Small intestine (tissue), 7 donors: ENCODE measurements around the gene BAZ2A. TPM values are rescaled to one million over a fixed set of nuclear protein-coding genes. Genes with fewer than 3 reads are reported as not detected.
"Not testable (repeated sequence)": the region's sequence is repeated elsewhere in the genome, so short reads cannot be mapped to it uniquely, and the experiment has no call there.

Source experiments
- DNase-seq, 2 donors: peaks; one replicate each; pipeline versions ENCODE4 v3.0.0 to v3.0.0-alpha.2; 2013
- FAIRE-seq: peaks from 2 replicates; lab custom pipeline; 2012; peaks lifted over from hg19 to GRCh38; lab: Jason Lieb, UNC
- H3K27ac ChIP-seq, 3 donors: one replicate each; pipeline ENCODE4 v1.5.1; 2013; ENCODE audit warnings: low read length in 2 of 3, mild to moderate bottlenecking in 2 of 3, control low read depth in 1 of 3, inconsistent platforms in 1 of 3, low read depth in 1 of 3, moderate library complexity in 1 of 3
- H3K27me3 ChIP-seq, 3 donors: one replicate each; pipeline ENCODE4 v1.6.1; 2013; ENCODE audit warnings: low read length in 3 of 3, inconsistent platforms in 1 of 3; ENCODE audit not compliant: control insufficient read depth in 3 of 3, insufficient read depth in 3 of 3
- H3K36me3 ChIP-seq, 3 donors: one replicate each; pipeline ENCODE4 v1.6.1; 2013; ENCODE audit warnings: low read length in 3 of 3, inconsistent platforms in 1 of 3, low read depth in 1 of 3, mild to moderate bottlenecking in 1 of 3, moderate library complexity in 1 of 3; ENCODE audit not compliant: control insufficient read depth in 3 of 3, insufficient read depth in 2 of 3
- H3K4me1 ChIP-seq, 3 donors: one replicate each; pipeline ENCODE4 v1.6.1; 2013; ENCODE audit warnings: low read length in 2 of 3, inconsistent platforms in 1 of 3, low read depth in 1 of 3, mild to moderate bottlenecking in 1 of 3, moderate library complexity in 1 of 3; ENCODE audit not compliant: control insufficient read depth in 3 of 3, insufficient read depth in 2 of 3
- H3K4me3 ChIP-seq, 3 donors: one replicate each; pipeline ENCODE4 v1.5.1; 2013; ENCODE audit warnings: low read length in 3 of 3, control low read depth in 1 of 3, inconsistent platforms in 1 of 3, low read depth in 1 of 3, mild to moderate bottlenecking in 1 of 3, moderate library complexity in 1 of 3
- H3K9me3 ChIP-seq, 2 donors: one replicate each; pipeline ENCODE4 v1.6.1; 2013; ENCODE audit warnings: low read depth in 1 of 2, low read length in 1 of 2; ENCODE audit not compliant: control insufficient read depth in 2 of 2, insufficient read depth in 1 of 2
- WGBS, 3 donors: extraction: QIAGEN DNeasy Blood & Tissue Kit; methylation state at CpG; one replicate each; pipeline ENCODE4 v1.1.7; 2013; 5-methylcytosine and 5-hydroxymethylcytosine counted together
- polyA plus RNA-seq, 4 donors: library from polyadenylated mRNA; stranded (reverse) in 3 of 4; unstranded in 1 of 4; fragments of 200-250 nt in 3 of 4; fragments of 120-200 nt in 1 of 4; gene quantifications; one replicate each; pipeline versions ENCODE4 v1.2.1 to v1.2.3, GENCODE V29; 2013
- donor health status: healthy with polysubstance abuse.
- donor health status: control.
- donor health status: control.
- donor health status: Bipolar disorder and iron deficiency.
- donor health status: healthy.

Gene BAZ2A
- polyA plus RNA-seq, 4 donors = 19.2 to 71.1 (median 26.0) TPM

- Histone ChIP-seq H3K4me3 (no peak overlapping the region), H3K27ac (no peak overlapping the region), H3K4me1 (peaks cover 0 to 5% (median 0%) of the 10 kb centered on the region in 3 donors), H3K9me3 (no peaks in the 10 kb centered on the region), H3K27me3 (no peaks in the 10 kb centered on the region), H3K36me3 (peaks cover 0 to 34% (median 9%) of the 10 kb centered on the region in 3 donors)
- DNase-seq (no peak), FAIRE-seq (no peak)
- WGBS, 3 donors = 93 to 94% (median 94%) methylated on average over 4 of the region's 4 CpGs
Observed at GRCh38 chr12:56585098-56585497, 45.0 kb downstream of the BAZ2A start.

- H3K36me3 ChIP-seq = peaks cover 0 to 27% (median 7%) of the 10 kb centered on the region in 3 donors
Observed at GRCh38 chr12:56581418-56582145, 48.5 kb downstream of the BAZ2A start.

GRCh38 chr12:56578983-56579546 lies 51.1 kb downstream of the BAZ2A start:
- no peak for DNase-seq
- H3K27me3 ChIP-seq = no peaks in the 10 kb centered on the region
- no peak for FAIRE-seq
- no peak overlapping the region for H3K4me3 ChIP-seq
- H3K36me3 ChIP-seq = peaks cover 0 to 36% (median 7%) of the 10 kb centered on the region in 3 donors
- 94 to 96% (median 94%) methylated on average over 10 of the region's 10 CpGs for WGBS, 3 donors
- H3K9me3 ChIP-seq = no peaks in the 10 kb centered on the region
- H3K4me1 ChIP-seq = no peaks in the 10 kb centered on the region
- H3K27ac ChIP-seq = no peak overlapping the region

More at GRCh38 chr12:56581418-56582145, 48.5 kb downstream of the BAZ2A start:
- Histone ChIP-seq H3K27me3 (no peaks in the 10 kb centered on the region), H3K9me3 (no peaks in the 10 kb centered on the region), H3K27ac (no peak overlapping the region), H3K4me3 (no peak overlapping the region), H3K4me1 (no peaks in the 10 kb centered on the region)
- DNase-seq (no peak), FAIRE-seq (no peak)
- 75 to 81% (median 78%) methylated on average over 10 of the region's 10 CpGs for WGBS, 3 donors

GRCh38 chr12:56577248-56577647 lies 52.9 kb downstream of the BAZ2A start:
- not testable (repeated sequence) for H3K4me3 ChIP-seq, H3K27ac ChIP-seq, H3K27me3 ChIP-seq, H3K4me1 ChIP-seq, H3K9me3 ChIP-seq, DNase-seq, FAIRE-seq
- peaks cover 0 to 35% (median 7%) of the 10 kb centered on the region in 3 donors for H3K36me3 ChIP-seq
- 94 to 97% (median 96%) methylated on average over 7 of the region's 7 CpGs for WGBS, 3 donors

- H3K27ac ChIP-seq = no peak overlapping the region
- H3K4me3 ChIP-seq = no peak overlapping the region
- peaks cover 0 to 38% (median 0%) of the 10 kb centered on the region in 3 donors for H3K36me3 ChIP-seq
- H3K4me1 ChIP-seq = peaks cover 0 to 11% (median 0%) of the 10 kb centered on the region in 3 donors
- FAIRE-seq = no peak
- no peak for DNase-seq
- WGBS, 3 donors = 60 to 61% (median 60%) methylated on average over 2 of the region's 2 CpGs
- no peaks in the 10 kb centered on the region for H3K27me3 ChIP-seq
- no peaks in the 10 kb centered on the region for H3K9me3 ChIP-seq
Observed at GRCh38 chr12:56574210-56574609, 55.9 kb downstream of the BAZ2A start.

- Histone ChIP-seq H3K4me1 (peaks cover 0 to 16% (median 0%) of the 10 kb centered on the region in 3 donors), H3K27ac (no peak overlapping the region), H3K27me3 (no peaks in the 10 kb centered on the region), H3K36me3 (peaks cover 0 to 35% (median 0%) of the 10 kb centered on the region in 3 donors), H3K4me3 (no peak overlapping the region), H3K9me3 (no peaks in the 10 kb centered on the region)
- 75 to 92% (median 92%) methylated on average over 1 of the region's 1 CpG for WGBS, 3 donors
- no peak for FAIRE-seq
- DNase-seq = no peak
Observed at GRCh38 chr12:56572288-56572687, 57.8 kb downstream of the BAZ2A start.

GRCh38 chr12:56571121-56571520 lies 59.0 kb downstream of the BAZ2A start:
- Histone ChIP-seq H3K27me3 (no peaks in the 10 kb centered on the region), H3K9me3 (no peaks in the 10 kb centered on the region), H3K27ac (peak overlapping the region in 2 of 3 donors; percentile 50 to 65), H3K4me1 (peaks cover 0 to 23% (median 0%) of the 10 kb centered on the region in 3 donors), H3K4me3 (no peak overlapping the region), H3K36me3 (peaks cover 0 to 32% (median 0%) of the 10 kb centered on the region in 3 donors)
- DNase-seq (no peak), FAIRE-seq (no peak)
- WGBS, 3 donors = 55 to 88% (median 85%) methylated on average over 4 of the region's 4 CpGs

- peaks cover 0 to 26% (median 0%) of the 10 kb centered on the region in 3 donors for H3K36me3 ChIP-seq
- no peak for DNase-seq
- no peaks in the 10 kb centered on the region for H3K27me3 ChIP-seq
- no peaks in the 10 kb centered on the region for H3K9me3 ChIP-seq
- H3K27ac ChIP-seq = no peak overlapping the region
- WGBS, 3 donors = 76 to 100% (median 88%) methylated on average over 1 of the region's 1 CpG
- FAIRE-seq = no peak
- H3K4me3 ChIP-seq = no peak overlapping the region
- peaks cover 0 to 33% (median 0%) of the 10 kb centered on the region in 3 donors for H3K4me1 ChIP-seq
Observed at GRCh38 chr12:56568146-56568545, 62.0 kb downstream of the BAZ2A start.
